B cell (primary cell): ENCODE results near the gene SDK2.

Experiments used
- EZH2 ChIP-seq: IDR thresholded peaks from 2 replicates; pipeline ENCODE4 v1.6.1; 2012; ENCODE audit warnings: borderline replicate concordance, low read depth, mild to moderate bottlenecking, moderate library complexity, low read length; ENCODE audit not compliant: insufficient read depth, poor library complexity, severe bottlenecking
- TF ChIP-seq, protein P1 (sequence below): fragments of 200-600 bp; IDR thresholded peaks from one replicate; pipeline ENCODE4 v1.8.0; 2022; ENCODE audit warnings: antibody characterized with exemption, mild to moderate bottlenecking

DNA sequence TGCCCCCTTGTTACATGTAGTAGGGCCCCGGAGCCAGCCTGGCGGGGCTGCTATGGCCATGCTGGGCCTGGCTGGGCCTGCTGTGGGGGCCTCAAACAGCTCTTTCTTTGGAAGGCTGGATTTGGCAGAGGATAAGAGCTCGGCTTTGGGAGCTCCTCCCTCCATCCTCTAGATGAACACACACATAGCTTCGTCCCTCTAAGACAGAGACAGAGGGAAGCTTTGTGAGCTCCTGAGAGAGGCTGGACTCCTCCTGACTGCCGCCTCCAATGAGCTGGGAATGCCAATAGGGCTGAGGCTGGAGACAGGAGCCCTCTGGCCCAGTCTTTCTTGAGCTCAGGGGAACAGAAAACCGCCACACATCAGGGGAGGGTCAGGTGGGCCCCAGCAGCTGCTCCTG, 295.1 kb downstream of the SDK2 start:
- TF ChIP-seq, protein P1, sequence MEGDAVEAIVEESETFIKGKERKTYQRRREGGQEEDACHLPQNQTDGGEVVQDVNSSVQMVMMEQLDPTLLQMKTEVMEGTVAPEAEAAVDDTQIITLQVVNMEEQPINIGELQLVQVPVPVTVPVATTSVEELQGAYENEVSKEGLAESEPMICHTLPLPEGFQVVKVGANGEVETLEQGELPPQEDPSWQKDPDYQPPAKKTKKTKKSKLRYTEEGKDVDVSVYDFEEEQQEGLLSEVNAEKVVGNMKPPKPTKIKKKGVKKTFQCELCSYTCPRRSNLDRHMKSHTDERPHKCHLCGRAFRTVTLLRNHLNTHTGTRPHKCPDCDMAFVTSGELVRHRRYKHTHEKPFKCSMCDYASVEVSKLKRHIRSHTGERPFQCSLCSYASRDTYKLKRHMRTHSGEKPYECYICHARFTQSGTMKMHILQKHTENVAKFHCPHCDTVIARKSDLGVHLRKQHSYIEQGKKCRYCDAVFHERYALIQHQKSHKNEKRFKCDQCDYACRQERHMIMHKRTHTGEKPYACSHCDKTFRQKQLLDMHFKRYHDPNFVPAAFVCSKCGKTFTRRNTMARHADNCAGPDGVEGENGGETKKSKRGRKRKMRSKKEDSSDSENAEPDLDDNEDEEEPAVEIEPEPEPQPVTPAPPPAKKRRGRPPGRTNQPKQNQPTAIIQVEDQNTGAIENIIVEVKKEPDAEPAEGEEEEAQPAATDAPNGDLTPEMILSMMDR, result no peak
- TF ChIP-seq EZH2, result no peak
